CD14-positive monocyte (primary cell): Measurements from ENCODE around the gene TAX1BP1. TPM values are rescaled to one million over a fixed set of nuclear protein-coding genes. Genes with fewer than 3 reads are reported as not detected.

Source experiments
- DNase-seq, 3 donors: peaks; one replicate each; pipeline ENCODE4 v3.0.0-alpha.2; 2011 to 2022
- H2AFZ ChIP-seq: 2 replicates; pipeline ENCODE4 v1.6.0; 2012; ENCODE audit warnings: mild to moderate bottlenecking, low read depth, low read length, inconsistent platforms; ENCODE audit not compliant: insufficient read depth, poor library complexity, severe bottlenecking
- H3K27ac ChIP-seq, 2 donors: 1 replicate in 1 of 2; 2 replicates in 1 of 2; pipeline ENCODE4 v1.5.1; 2012 to 2013; ENCODE audit warnings: low read length in 2 of 2, control low read depth in 1 of 2, inconsistent platforms in 1 of 2, low read depth in 1 of 2, mild to moderate bottlenecking in 1 of 2
- H3K27me3 ChIP-seq, 2 donors: one replicate each; pipeline versions ENCODE4 v1.6.0 to v1.6.1; 2011 to 2013; ENCODE audit warnings: low read length in 2 of 2; ENCODE audit not compliant: control insufficient read depth in 2 of 2, insufficient read depth in 2 of 2
- H3K36me3 ChIP-seq, 2 donors: replicated peaks in 1 of 2; 1 replicate in 1 of 2; 2 replicates in 1 of 2; pipeline versions ENCODE4 v1.5.1 to v1.6.1; 2012 to 2013; ENCODE audit warnings: low read length in 2 of 2, control low read depth in 1 of 2, inconsistent platforms in 1 of 2, mild to moderate bottlenecking in 1 of 2; ENCODE audit not compliant: insufficient read depth in 2 of 2, control insufficient read depth in 1 of 2
- H3K4me1 ChIP-seq, 2 donors: 1 replicate in 1 of 2; 2 replicates in 1 of 2; pipeline versions ENCODE4 v1.5.1 to v1.6.1; 2012 to 2013; ENCODE audit warnings: low read length in 2 of 2, control low read depth in 1 of 2, inconsistent platforms in 1 of 2, mild to moderate bottlenecking in 1 of 2, moderate library complexity in 1 of 2; ENCODE audit not compliant: insufficient read depth in 2 of 2, control insufficient read depth in 1 of 2
- H3K4me2 ChIP-seq: replicated peaks from 2 replicates; pipeline ENCODE3; 2012; ENCODE audit warnings: low read length, moderate library complexity, mild to moderate bottlenecking; ENCODE audit not compliant: poor library complexity, severe bottlenecking; ENCODE audit errors: extremely low read depth
- H3K4me3 ChIP-seq, 3 experiments: fragments of 200-600 bp in 1 of 3; sonication (generic) in 1 of 3; replicated peaks in 1 of 3; 1 replicate in 2 of 3; 2 replicates in 1 of 3; pipeline ENCODE4 v1.5.1; 2011 to 2013; ENCODE audit warnings: low read length in 3 of 3, mild to moderate bottlenecking in 3 of 3, control low read depth in 2 of 3, low read depth in 2 of 3, inconsistent platforms in 1 of 3, moderate library complexity in 1 of 3
- H3K79me2 ChIP-seq: 2 replicates; pipeline ENCODE4 v1.6.0; 2012; ENCODE audit warnings: mild to moderate bottlenecking, control low read depth, inconsistent platforms, low read length, moderate library complexity; ENCODE audit not compliant: insufficient read depth
- H3K9ac ChIP-seq: 2 replicates; pipeline ENCODE4 v1.6.0; 2017; ENCODE audit warnings: low read length, mild to moderate bottlenecking; ENCODE audit not compliant: insufficient read depth, poor library complexity, severe bottlenecking
- H3K9me3 ChIP-seq, 2 donors: replicated peaks in 1 of 2; 1 replicate in 1 of 2; 2 replicates in 1 of 2; pipeline versions ENCODE4 v1.5.1 to v1.6.1; 2012 to 2013; ENCODE audit warnings: low read length in 2 of 2, control low read depth in 1 of 2; ENCODE audit not compliant: control insufficient read depth in 1 of 2, insufficient read depth in 1 of 2
- H4K20me1 ChIP-seq: 2 replicates; pipeline ENCODE4 v1.6.0; 2012; ENCODE audit warnings: mild to moderate bottlenecking, low read length, control low read depth, moderate library complexity; ENCODE audit not compliant: insufficient read depth
- H3K27ac Mint-ChIP-seq, 7 donors: one replicate each; pipeline ENCODE4 v1.8.0; 2020; ENCODE audit warnings: mild to moderate bottlenecking in 7 of 7, mixed read lengths in 7 of 7, moderate library complexity in 6 of 7, inconsistent platforms in 2 of 7
- H3K27me3 Mint-ChIP-seq, 3 donors: one replicate each; pipeline ENCODE4 v1.8.0; 2021 to 2022; ENCODE audit warnings: low read depth in 3 of 3, mild to moderate bottlenecking in 3 of 3, mixed read lengths in 3 of 3, moderate library complexity in 3 of 3, inconsistent platforms in 1 of 3
- H3K36me3 Mint-ChIP-seq, 2 donors: one replicate each; pipeline ENCODE4 v1.8.0; 2020; ENCODE audit warnings: mixed read lengths in 2 of 2, inconsistent platforms in 1 of 2, mild to moderate bottlenecking in 1 of 2
- H3K4me1 Mint-ChIP-seq: one replicate; pipeline ENCODE4 v1.8.0; 2020; ENCODE audit warnings: mild to moderate bottlenecking, mixed read lengths
- H3K4me3 Mint-ChIP-seq, 2 donors: one replicate each; pipeline ENCODE4 v1.8.0; 2020; ENCODE audit warnings: mild to moderate bottlenecking in 2 of 2, mixed read lengths in 2 of 2, moderate library complexity in 1 of 2
- H3K9me3 Mint-ChIP-seq, 7 donors: one replicate each; pipeline ENCODE4 v1.8.0; 2020 to 2022; ENCODE audit warnings: mixed read lengths in 7 of 7, mild to moderate bottlenecking in 6 of 7, moderate library complexity in 6 of 7, inconsistent platforms in 2 of 7
- WGBS: methylation state at CpG from one replicate; pipeline ENCODE4 v1.1.5; 2013; ENCODE audit warnings: missing lambda C conversion rate; ENCODE audit not compliant: insufficient coverage; 5-methylcytosine and 5-hydroxymethylcytosine counted together
- intact Hi-C, 2 donors: fragments of 100-400 bp; cut with micrococcal nuclease; formaldehyde crosslinking; loops; one replicate each; pipeline versions ENCODE4 v1.15.0 to v1.15.1; 2023
- polyA plus RNA-seq, 3 donors: library from polyadenylated mRNA; depleted of rRNA in 1 of 3; unstranded in 2 of 3; stranded (reverse) in 1 of 3; fragments of 300-500 nt in 2 of 3; fragments of >200 nt in 1 of 3; fragmentation: Illumina TruSeq in 2 of 3; gene quantifications; 1 replicate in 2 of 3; 2 replicates in 1 of 3; pipeline ENCODE4 v1.2.3, GENCODE V29; 2012 to 2021
- TF ChIP-seq, protein P1 (sequence below): fragments of 200-600 bp; IDR thresholded peaks from one replicate; pipeline ENCODE4 v1.8.0; 2022; ENCODE audit warnings: antibody characterized with exemption, mild to moderate bottlenecking

TAX1BP1 gene
- polyA plus RNA-seq, 3 donors, result 62.6 to 106 (median 85.3) TPM

DNA sequence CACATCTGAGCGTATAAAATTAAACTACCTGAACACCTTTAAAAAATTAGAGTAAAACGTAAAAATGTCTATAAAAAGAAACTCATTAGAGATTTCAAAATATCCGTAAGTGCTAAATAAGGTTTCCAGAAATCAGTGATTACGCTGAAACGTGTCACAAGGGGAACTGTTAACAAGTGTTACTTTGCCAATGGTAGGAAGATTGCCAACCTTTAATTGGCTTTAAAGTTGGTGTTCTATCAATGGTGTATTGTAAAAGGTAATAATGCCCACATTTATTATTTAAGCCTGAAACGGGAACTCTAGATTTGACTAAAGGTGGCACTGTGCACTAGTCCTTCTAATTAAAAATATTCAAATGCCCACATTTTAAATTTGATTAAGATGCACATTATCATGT, 39.5 kb upstream of the TAX1BP1 start:
- 64% methylated on average over 4 of the region's 6 CpGs for WGBS
- intact Hi-C loops, result no loop called here
- Mint-ChIP-seq H3K4me1 (peaks cover 23% of the 10 kb centered on the region), H3K4me3 (no peak overlapping the region), H3K9me3 (peaks cover 0 to 2% (median 0%) of the 10 kb centered on the region in 7 donors), H3K27me3 (peaks cover 0 to 6% (median 4%) of the 10 kb centered on the region in 3 donors), H3K27ac (no peak overlapping the region), H3K36me3 (no peaks in the 10 kb centered on the region)
- no peak for DNase-seq
- H4K20me1 ChIP-seq, result no peaks in the 10 kb centered on the region
- H3K27me3 ChIP-seq, result peaks cover 0 to 2% of the 10 kb centered on the region in 2 donors
- H3K9ac ChIP-seq, result no peak overlapping the region
- no peak overlapping the region for H3K27ac ChIP-seq
- no peaks in the 10 kb centered on the region for H3K36me3 ChIP-seq
- peaks cover 21 to 29% of the 10 kb centered on the region in 2 donors for H3K4me1 ChIP-seq
- H2AFZ ChIP-seq, result no peak overlapping the region
- no peaks in the 10 kb centered on the region for H3K79me2 ChIP-seq
- H3K4me3 ChIP-seq, result no peak overlapping the region
- TF ChIP-seq, protein P1, sequence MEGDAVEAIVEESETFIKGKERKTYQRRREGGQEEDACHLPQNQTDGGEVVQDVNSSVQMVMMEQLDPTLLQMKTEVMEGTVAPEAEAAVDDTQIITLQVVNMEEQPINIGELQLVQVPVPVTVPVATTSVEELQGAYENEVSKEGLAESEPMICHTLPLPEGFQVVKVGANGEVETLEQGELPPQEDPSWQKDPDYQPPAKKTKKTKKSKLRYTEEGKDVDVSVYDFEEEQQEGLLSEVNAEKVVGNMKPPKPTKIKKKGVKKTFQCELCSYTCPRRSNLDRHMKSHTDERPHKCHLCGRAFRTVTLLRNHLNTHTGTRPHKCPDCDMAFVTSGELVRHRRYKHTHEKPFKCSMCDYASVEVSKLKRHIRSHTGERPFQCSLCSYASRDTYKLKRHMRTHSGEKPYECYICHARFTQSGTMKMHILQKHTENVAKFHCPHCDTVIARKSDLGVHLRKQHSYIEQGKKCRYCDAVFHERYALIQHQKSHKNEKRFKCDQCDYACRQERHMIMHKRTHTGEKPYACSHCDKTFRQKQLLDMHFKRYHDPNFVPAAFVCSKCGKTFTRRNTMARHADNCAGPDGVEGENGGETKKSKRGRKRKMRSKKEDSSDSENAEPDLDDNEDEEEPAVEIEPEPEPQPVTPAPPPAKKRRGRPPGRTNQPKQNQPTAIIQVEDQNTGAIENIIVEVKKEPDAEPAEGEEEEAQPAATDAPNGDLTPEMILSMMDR, result no peak
- H3K4me2 ChIP-seq, result no peak overlapping the region
- H3K9me3 ChIP-seq, result no peaks in the 10 kb centered on the region

DNA sequence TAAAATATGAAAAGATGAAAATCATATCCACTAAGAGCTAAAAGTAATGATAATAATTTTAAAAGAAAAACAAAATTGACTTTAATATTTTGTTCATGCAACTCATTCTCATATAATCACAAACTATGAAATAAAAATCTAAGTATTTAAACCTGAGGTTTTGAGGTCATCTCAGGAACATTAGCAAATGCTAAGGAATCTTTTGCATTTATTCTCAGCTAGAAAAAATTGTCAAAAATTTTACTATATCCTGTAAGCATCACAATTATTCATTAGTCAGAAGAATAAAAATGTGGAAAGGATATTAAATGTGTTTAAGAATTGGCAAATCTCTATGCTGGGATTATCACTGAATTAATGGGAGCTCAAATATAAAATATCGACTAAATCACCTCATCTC, 36.8 kb upstream of the TAX1BP1 start:
- H3K27ac Mint-ChIP-seq, result no peak overlapping the region
- Histone ChIP-seq H4K20me1 (no peaks in the 10 kb centered on the region), H3K36me3 (no peaks in the 10 kb centered on the region), H3K4me1 (peaks cover 9 to 15% of the 10 kb centered on the region in 2 donors), H3K9ac (no peak overlapping the region), H3K4me2 (no peak overlapping the region), H3K4me3 (no peak overlapping the region), H3K27ac (no peak overlapping the region), H2AFZ (no peak overlapping the region), H3K9me3 (no peaks in the 10 kb centered on the region), H3K79me2 (no peaks in the 10 kb centered on the region), H3K27me3 (peaks cover 0 to 2% of the 10 kb centered on the region in 2 donors)
- intact Hi-C loops, result no loop called here
- DNase-seq, result no peak
- no peaks in the 10 kb centered on the region for H3K36me3 Mint-ChIP-seq
- no peak overlapping the region for H3K4me3 Mint-ChIP-seq
- peaks cover 0 to 2% (median 0%) of the 10 kb centered on the region in 7 donors for H3K9me3 Mint-ChIP-seq
- WGBS, result no CpG with 5 or more reads among the region's 1 CpG
- H3K27me3 Mint-ChIP-seq, result peaks cover 4 to 5% (median 4%) of the 10 kb centered on the region in 3 donors
- TF ChIP-seq, protein P1, result no peak
- H3K4me1 Mint-ChIP-seq, result peaks cover 8% of the 10 kb centered on the region
